HepG2 (cell line): ENCODE measurements around the gene ANKRD39. TPM values are rescaled to one million over a fixed set of nuclear protein-coding genes. Genes with fewer than 3 reads are reported as not detected.

ENCODE experiments used
- ARNTL ChIP-seq: sonication (generic); formaldehyde crosslinking; IDR thresholded peaks from 2 replicates; pipeline ENCODE4 v1.4.0; 2020; ENCODE audit warnings: mild to moderate bottlenecking, missing genetic modification reagents
- FOXK1 ChIP-seq: sonication (generic); formaldehyde crosslinking; IDR thresholded peaks from 2 replicates; pipeline ENCODE4 v1.4.0; 2020; ENCODE audit warnings: low read depth, missing genetic modification reagents, borderline replicate concordance
- GATA4 ChIP-seq: sonication (generic); IDR thresholded peaks from 2 replicates; pipeline ENCODE4 v1.6.1; 2016; ENCODE audit warnings: antibody characterized with exemption, low read depth, borderline replicate concordance
- GATAD1 ChIP-seq: IDR thresholded peaks from 2 replicates; pipeline ENCODE4 v1.6.1; 2016; ENCODE audit warnings: missing genetic modification reagents, missing compliant biosample characterization
- HHEX ChIP-seq: IDR thresholded peaks from 2 replicates; pipeline ENCODE4 v1.6.1; 2016; ENCODE audit warnings: control low read depth
- SALL2 ChIP-seq: sonication (generic); formaldehyde crosslinking; IDR thresholded peaks from 2 replicates; pipeline ENCODE4 v1.8.1; 2023; ENCODE audit warnings: mild to moderate bottlenecking, missing genetic modification reagents, inconsistent platforms
- THAP7 ChIP-seq: sonication (generic); formaldehyde crosslinking; IDR thresholded peaks from 2 replicates; pipeline ENCODE4 v1.8.1; 2023; ENCODE audit warnings: mild to moderate bottlenecking, missing genetic modification reagents
- TRIM24 ChIP-seq: sonication (generic); formaldehyde crosslinking; IDR thresholded peaks from 2 replicates; pipeline ENCODE4 v1.8.0; 2022; ENCODE audit warnings: mild to moderate bottlenecking, missing genetic modification reagents
- ZBTB42 ChIP-seq: sonication (generic); formaldehyde crosslinking; IDR thresholded peaks from 2 replicates; pipeline ENCODE4 v1.5.0; 2020; ENCODE audit warnings: mild to moderate bottlenecking, missing genetic modification reagents
- ZNF580 ChIP-seq: IDR thresholded peaks from 2 replicates; pipeline ENCODE4 v1.6.1; 2016; ENCODE audit warnings: low read depth, borderline replicate concordance
- ZNF672 ChIP-seq: sonication (generic); formaldehyde crosslinking; IDR thresholded peaks from 2 replicates; pipeline ENCODE4 v1.8.1; 2022; ENCODE audit warnings: missing genetic modification reagents
- polyA plus RNA-seq, 8 experiments: library from polyadenylated mRNA; depleted of rRNA in 3 of 8; stranded (reverse) in 7 of 8; unstranded in 1 of 8; fragments of >200 nt; fragmentation: Illumina TruSeq in 4 of 8; extraction: Trizol in 4 of 8; gene quantifications; 2 replicates each; pipeline versions ENCODE4 v1.2.1 to v1.2.3, GENCODE V29; 2011 to 2016; ENCODE audit warnings: low read depth in 4 of 8, missing spikeins in 1 of 8, mixed read lengths in 1 of 8; ENCODE audit not compliant: insufficient read depth in 1 of 8
- total RNA-seq, 5 experiments: library from RNA; depleted of rRNA; stranded (reverse); fragments of >200 nt; fragmentation: Illumina TruSeq; extraction: Trizol; gene quantifications; 2 replicates each; pipeline ENCODE4 v1.2.3, GENCODE V29; 2016; ENCODE audit warnings: low read depth in 1 of 5
- TF ChIP-seq, protein P1 (sequence below), 2 experiments: fragments of 450-650 bp in 1 of 2; sonication (generic) in 1 of 2; formaldehyde crosslinking in 1 of 2; IDR thresholded peaks; 2 replicates each; pipeline versions ENCODE4 v1.6.1 to v1.8.0; 2016 to 2022; ENCODE audit warnings: antibody characterized with exemption in 1 of 2, mild to moderate bottlenecking in 1 of 2, missing genetic modification reagents in 1 of 2
- TF ChIP-seq, protein P2 (sequence below): sonication (generic); formaldehyde crosslinking; IDR thresholded peaks from 2 replicates; pipeline ENCODE4 v1.8.1; 2023; ENCODE audit warnings: mild to moderate bottlenecking, inconsistent platforms, moderate library complexity, missing genetic modification reagents, borderline replicate concordance
- TF ChIP-seq, protein P3 (sequence below): sonication (generic); formaldehyde crosslinking; IDR thresholded peaks from 2 replicates; pipeline ENCODE4 v1.9.0; 2021; ENCODE audit warnings: missing genetic modification reagents, mild to moderate bottlenecking, borderline replicate concordance
- TF ChIP-seq, protein P4 (sequence below): sonication (generic); formaldehyde crosslinking; IDR thresholded peaks from 2 replicates; pipeline ENCODE4 v1.5.0; 2020; ENCODE audit warnings: mild to moderate bottlenecking, missing genetic modification reagents, moderate library complexity

ANKRD39 gene
- total and polyA plus RNA-seq, 2 of the 13 experiments (the other 11 are each of a cell fraction or from before 2014, with no cell fraction given), result 23.2 to 24.8 TPM

DNA sequence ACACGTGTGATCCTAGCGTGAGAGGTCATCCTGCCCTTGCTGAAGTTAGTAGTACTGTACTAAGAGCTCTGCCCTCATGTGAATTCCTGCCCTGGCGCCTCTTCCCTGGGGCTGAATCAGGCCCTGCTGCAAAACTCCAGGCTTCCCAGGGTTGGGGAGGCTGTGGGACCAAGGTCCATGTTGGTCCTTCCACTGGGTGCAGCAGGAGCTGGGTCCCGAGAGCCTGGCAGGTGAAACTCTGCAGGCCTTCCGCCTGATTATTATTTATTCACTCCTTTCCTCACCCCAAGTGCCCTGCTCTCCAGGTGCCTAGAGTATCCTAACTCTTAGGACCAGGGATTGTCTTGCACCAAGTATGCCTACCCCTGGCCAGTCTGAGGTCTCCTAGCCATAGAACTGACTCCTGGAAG, 47.0 kb downstream of the ANKRD39 start (continued):
- TF ChIP-seq, protein P1, sequence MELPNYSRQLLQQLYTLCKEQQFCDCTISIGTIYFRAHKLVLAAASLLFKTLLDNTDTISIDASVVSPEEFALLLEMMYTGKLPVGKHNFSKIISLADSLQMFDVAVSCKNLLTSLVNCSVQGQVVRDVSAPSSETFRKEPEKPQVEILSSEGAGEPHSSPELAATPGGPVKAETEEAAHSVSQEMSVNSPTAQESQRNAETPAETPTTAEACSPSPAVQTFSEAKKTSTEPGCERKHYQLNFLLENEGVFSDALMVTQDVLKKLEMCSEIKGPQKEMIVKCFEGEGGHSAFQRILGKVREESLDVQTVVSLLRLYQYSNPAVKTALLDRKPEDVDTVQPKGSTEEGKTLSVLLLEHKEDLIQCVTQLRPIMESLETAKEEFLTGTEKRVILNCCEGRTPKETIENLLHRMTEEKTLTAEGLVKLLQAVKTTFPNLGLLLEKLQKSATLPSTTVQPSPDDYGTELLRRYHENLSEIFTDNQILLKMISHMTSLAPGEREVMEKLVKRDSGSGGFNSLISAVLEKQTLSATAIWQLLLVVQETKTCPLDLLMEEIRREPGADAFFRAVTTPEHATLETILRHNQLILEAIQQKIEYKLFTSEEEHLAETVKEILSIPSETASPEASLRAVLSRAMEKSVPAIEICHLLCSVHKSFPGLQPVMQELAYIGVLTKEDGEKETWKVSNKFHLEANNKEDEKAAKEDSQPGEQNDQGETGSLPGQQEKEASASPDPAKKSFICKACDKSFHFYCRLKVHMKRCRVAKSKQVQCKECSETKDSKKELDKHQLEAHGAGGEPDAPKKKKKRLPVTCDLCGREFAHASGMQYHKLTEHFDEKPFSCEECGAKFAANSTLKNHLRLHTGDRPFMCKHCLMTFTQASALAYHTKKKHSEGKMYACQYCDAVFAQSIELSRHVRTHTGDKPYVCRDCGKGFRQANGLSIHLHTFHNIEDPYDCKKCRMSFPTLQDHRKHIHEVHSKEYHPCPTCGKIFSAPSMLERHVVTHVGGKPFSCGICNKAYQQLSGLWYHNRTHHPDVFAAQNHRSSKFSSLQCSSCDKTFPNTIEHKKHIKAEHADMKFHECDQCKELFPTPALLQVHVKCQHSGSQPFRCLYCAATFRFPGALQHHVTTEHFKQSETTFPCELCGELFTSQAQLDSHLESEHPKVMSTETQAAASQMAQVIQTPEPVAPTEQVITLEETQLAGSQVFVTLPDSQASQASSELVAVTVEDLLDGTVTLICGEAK (IDR thresholded peaks at IDR 0.05), result no peak
- TF ChIP-seq, protein P1 (CRISPR knock-in tag; IDR thresholded peaks at IDR 0.05), result peak; percentile 37; the same call in 1 of the 2 replicates
- no peak for TF ChIP-seq ZNF672 (CRISPR knock-in tag)
- no peak for TF ChIP-seq FOXK1 (CRISPR knock-in tag)
- no peak for TF ChIP-seq GATA4
- TF ChIP-seq TRIM24 (CRISPR knock-in tag), result no peak
- no peak for TF ChIP-seq SALL2 (CRISPR knock-in tag)
- no peak for TF ChIP-seq HHEX
- TF ChIP-seq, protein P2, sequence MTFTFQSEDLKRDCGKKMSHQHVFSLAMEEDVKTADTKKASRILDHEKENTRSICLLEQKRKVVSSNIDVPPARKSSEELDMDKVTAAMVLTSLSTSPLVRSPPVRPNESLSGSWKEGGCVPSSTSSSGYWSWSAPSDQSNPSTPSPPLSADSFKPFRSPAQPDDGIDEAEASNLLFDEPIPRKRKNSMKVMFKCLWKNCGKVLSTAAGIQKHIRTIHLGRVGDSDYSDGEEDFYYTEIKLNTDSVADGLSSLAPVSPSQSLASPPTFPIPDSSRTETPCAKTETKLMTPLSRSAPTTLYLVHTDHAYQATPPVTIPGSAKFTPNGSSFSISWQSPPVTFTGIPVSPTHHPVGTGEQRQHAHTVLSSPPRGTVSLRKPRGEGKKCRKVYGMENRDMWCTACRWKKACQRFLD (CRISPR knock-in tag), result no peak
- TF ChIP-seq, protein P3, sequence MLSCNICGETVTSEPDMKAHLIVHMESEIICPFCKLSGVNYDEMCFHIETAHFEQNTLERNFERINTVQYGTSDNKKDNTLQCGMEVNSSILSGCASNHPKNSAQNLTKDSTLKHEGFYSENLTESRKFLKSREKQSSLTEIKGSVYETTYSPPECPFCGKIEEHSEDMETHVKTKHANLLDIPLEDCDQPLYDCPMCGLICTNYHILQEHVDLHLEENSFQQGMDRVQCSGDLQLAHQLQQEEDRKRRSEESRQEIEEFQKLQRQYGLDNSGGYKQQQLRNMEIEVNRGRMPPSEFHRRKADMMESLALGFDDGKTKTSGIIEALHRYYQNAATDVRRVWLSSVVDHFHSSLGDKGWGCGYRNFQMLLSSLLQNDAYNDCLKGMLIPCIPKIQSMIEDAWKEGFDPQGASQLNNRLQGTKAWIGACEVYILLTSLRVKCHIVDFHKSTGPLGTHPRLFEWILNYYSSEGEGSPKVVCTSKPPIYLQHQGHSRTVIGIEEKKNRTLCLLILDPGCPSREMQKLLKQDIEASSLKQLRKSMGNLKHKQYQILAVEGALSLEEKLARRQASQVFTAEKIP, result no peak
- peak; percentile 81; the same call in 1 of the 2 replicates for TF ChIP-seq ARNTL (CRISPR knock-in tag)
- TF ChIP-seq GATAD1 (CRISPR knock-in tag), result peak; percentile 37; the same call in 1 of the 2 replicates
- no peak for TF ChIP-seq THAP7 (CRISPR knock-in tag)
- TF ChIP-seq, protein P4, sequence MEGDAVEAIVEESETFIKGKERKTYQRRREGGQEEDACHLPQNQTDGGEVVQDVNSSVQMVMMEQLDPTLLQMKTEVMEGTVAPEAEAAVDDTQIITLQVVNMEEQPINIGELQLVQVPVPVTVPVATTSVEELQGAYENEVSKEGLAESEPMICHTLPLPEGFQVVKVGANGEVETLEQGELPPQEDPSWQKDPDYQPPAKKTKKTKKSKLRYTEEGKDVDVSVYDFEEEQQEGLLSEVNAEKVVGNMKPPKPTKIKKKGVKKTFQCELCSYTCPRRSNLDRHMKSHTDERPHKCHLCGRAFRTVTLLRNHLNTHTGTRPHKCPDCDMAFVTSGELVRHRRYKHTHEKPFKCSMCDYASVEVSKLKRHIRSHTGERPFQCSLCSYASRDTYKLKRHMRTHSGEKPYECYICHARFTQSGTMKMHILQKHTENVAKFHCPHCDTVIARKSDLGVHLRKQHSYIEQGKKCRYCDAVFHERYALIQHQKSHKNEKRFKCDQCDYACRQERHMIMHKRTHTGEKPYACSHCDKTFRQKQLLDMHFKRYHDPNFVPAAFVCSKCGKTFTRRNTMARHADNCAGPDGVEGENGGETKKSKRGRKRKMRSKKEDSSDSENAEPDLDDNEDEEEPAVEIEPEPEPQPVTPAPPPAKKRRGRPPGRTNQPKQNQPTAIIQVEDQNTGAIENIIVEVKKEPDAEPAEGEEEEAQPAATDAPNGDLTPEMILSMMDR (CRISPR knock-in tag), result peak; percentile 34; the same call in 1 of the 2 replicates
- no peak for TF ChIP-seq ZNF580 (CRISPR knock-in tag)
- TF ChIP-seq ZBTB42 (CRISPR knock-in tag), result no peak
